DMS153 treated with DMSO at 0.1 percent for 48 hours (cell line): ENCODE results near the gene CHCHD4.

Source experiments
- DNase-seq: peaks from one replicate; lab custom pipeline; 2025; ENCODE audit not compliant: unreplicated experiment; lab: John Stamatoyannopoulos, UW

Gene CHCHD4

GRCh38 chr3:14150078-14150477 lies 25.4 kb upstream of the CHCHD4 start:
- DNase-seq = no peak

- no peak for DNase-seq
Measured at GRCh38 chr3:14148041-14148985, 23.6 kb upstream of the CHCHD4 start.

DNA sequence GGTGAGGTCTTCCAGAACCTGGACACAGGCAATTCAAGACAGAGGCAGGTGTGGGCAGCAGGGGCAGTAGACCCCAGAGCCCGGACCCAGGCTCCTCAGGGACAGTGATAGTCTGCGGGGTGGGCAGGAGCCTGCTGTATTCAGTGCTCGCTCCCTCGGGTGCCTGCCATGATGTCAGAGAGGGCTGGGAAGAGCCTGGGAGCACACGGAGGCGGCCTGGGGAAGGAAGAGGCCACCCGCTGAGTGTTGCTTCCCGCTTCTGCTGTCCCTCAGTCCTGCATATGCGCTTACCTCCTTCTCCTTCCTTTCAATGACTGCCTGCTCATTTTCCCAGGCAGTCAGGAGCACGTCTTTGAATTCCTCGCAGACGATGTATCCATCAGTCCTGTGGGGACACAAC lies 22.9 kb upstream of the CHCHD4 start:
- DNase-seq = no peak

GRCh38 chr3:14147066-14147435 lies 22.4 kb upstream of the CHCHD4 start:
- DNase-seq = no peak

- no peak for DNase-seq
Measured at GRCh38 chr3:14146381-14147065, 21.9 kb upstream of the CHCHD4 start.

DNA sequence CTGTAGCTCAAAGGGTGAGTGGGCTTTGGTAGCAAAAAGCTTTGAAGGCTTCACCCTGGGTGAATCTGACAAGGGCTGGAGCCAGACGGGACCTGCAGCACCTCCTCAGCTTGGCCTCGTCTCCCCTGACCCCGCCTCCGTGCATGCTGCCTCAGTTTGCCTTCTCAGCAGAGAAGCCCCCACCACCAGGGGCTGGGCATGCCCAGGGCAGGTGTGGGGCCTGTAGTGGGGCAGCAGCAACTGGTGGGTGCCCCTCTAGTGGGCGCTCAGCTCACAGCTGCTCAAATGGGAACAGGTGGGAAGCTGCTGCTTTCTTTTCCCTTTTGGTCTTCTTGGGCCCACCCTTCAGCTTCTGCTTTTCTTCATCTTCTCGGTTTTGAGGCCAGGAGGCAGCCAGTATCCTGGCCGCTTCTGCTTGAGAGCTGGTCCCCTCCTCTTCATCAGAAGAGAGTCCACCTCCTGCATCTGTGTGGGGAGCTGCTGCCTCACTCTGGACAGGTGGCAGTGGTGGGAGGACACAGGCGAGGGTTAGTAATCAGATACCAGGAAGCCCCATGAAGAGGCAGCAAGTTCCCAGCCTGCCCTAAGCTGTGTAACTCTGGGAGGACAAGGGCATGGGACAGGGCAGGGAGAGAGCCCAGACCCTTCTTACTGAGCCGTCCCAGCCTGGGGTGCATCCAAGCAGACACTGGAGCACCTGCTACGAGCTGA lies 21.2 kb upstream of the CHCHD4 start:
- no peak for DNase-seq

- DNase-seq = no peak
Measured at GRCh38 chr3:14145236-14145635, 20.6 kb upstream of the CHCHD4 start.

DNA sequence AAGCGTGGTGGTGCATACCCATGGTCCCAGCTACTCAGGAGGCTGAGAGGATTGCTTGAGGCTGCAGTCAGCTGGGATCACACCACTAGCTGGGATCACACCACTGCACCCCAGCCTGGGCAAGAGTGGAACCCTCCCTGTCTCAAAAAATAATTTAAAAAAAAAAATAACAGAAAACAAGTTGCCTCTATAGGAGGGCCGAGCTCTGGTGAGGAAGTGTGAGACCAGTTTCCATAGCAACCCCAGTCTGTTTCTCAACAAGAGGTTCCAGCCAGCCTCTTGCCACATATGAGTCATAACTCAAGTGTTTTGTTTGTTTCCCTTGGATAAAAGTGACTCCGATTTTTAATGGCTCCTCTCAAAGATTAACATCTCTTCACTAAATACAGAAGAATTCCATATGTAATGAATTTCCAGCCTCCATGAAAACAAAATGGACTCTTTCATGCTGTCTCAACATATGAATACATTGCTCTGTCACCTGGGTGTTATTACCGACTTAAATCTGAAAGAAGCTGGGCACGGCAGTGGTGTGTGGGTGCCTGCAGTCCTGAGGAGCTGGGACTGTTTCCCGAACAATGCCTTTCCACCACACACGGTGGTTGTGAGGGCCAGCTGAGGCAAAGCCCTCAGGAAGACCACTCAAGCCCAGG lies 19.9 kb upstream of the CHCHD4 start:
- DNase-seq = peak; percentile 74

DNA sequence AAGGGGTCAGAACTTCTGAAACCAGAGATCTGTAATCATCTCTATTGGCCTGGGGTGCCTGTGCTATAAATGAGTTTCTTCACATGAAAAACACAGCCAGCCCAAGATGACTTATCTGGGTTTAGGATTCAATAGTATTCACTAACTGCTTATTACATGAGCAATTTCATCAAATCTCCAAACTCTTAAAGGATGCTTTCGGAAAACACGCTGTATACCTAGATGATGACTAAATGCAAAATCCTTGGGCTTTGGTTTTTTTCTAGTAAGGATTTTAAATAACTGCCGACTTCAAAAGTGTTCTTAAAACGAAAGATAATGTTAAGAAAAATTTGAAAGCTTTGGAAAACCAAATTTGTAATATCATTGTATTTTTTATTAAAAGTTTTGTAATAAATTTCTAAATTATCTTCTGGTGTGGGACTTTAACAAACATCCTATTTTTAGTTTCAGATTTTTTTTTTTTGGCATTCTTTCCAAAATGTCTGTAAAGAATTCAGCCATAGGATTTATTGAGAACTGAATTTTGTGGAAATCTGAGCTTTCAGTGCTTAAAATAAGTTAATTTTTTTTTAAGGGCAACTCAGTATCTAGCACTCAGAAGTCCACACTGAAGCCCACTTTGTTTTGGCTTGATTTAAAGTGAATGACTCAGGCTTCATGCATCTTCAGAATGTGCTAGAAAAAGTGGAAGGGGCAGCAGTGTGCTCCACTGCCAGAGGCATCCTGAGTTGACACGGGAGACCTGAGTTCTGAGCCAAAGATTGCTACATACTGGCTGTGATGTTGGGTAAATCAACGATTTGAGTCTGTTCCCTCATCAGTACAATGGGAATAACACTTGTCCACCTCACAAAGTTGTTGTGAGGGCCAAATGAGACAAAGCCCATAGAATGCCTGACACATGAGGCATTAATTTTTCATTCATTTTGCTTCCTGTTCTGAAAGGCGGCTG lies 18.9 kb upstream of the CHCHD4 start:
- DNase-seq = no peak

GRCh38 chr3:14142567-14143270 lies 18.0 kb upstream of the CHCHD4 start:
- DNase-seq = no peak

DNA sequence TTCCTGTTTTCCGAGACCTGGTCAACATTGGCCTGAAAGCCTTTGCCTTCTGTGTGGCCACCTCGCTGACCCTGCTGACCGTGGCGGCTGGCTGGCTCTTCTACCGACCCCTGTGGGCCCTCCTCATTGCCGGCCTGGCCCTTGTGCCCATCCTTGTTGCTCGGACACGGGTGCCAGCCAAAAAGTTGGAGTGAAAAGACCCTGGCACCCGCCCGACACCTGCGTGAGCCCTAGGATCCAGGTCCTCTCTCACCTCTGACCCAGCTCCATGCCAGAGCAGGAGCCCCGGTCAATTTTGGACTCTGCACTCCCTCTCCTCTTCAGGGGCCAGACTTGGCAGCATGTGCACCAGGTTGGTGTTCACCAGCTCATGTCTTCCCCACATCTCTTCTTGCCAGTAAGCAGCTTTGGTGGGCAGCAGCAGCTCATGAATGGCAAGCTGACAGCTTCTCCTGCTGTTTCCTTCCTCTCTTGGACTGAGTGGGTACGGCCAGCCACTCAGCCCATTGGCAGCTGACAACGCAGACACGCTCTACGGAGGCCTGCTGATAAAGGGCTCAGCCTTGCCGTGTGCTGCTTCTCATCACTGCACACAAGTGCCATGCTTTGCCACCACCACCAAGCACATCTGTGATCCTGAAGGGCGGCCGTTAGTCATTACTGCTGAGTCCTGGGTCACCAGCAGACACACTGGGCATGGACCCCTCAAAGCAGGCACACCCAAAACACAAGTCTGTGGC lies 17.1 kb upstream of the CHCHD4 start:
- DNase-seq = no peak

DNA sequence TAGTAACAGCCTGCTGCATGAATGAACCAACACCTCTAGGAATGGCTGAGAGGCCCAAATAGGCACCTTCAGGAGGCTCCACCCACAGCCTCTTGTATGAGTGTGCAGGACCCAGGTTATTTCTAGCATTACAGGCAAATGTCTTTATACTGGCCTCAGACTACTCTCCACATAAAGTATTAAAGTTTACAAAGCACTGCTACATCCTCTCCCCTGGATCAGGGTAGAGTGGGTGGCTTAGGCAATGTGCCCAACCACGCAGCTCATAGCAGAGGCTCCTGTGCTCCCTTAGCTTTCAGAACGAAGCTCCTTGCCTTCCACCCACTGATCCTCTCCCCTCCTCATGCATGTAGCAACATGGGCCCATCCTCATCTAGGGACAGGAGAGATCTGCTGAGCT lies 16.5 kb upstream of the CHCHD4 start:
- no peak for DNase-seq

DNA sequence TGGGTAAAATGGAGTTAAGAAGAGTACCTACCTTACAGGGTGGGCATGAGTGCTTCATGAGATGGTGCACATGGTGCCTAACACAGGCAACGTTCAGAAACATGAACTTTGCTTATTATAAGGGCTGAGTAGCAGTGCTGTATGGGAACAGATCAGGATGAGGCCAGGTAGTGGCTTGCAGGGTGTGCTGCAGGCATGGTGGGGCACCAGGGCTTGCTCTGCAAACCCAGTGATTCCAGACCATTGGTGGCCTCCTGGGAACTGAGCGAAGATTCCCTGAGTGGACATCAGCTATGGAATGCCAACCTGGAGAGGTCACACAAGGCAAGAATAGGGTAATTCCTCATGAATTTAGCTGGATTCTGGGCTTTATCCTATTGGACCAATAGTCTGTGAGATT lies 16.0 kb upstream of the CHCHD4 start:
- no peak for DNase-seq

DNA sequence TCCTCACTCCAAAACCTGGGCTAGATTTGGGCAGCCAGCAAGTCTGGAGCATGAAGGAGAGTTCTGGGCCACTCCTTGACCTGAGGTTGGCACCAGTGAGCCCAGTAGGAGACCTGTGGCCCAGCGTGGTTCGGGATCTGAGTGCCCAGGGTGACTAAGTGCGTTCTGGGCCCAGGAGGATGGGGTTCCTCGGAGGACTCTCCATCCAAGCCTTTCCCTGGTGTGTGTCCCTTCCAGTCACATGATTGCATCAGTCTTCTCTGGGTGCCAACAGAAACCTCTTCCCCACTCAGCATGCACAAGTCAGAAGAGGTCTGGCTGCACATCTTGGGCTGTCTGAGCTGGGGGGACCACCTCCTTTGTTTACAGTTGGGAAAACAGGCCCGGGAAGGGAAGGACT lies 15.1 kb upstream of the CHCHD4 start:
- no peak for DNase-seq

GRCh38 chr3:14138878-14139655 lies 14.4 kb upstream of the CHCHD4 start:
- no peak for DNase-seq

GRCh38 chr3:14138109-14138877 lies 13.6 kb upstream of the CHCHD4 start:
- DNase-seq = no peak

GRCh38 chr3:14137445-14137844 lies 12.8 kb upstream of the CHCHD4 start:
- DNase-seq = no peak
